BE2C (cell line): ENCODE results near the gene OTX2.

ENCODE experiments used
- DNase-seq: peaks from one replicate; pipeline ENCODE4 v3.0.0-alpha.2; 2020
- H3K27me3 ChIP-seq: fragments of 250-450 bp; sonication (Bioruptor Pico); 2 replicates; pipeline ENCODE4 v1.5.1; 2020; ENCODE audit warnings: mild to moderate bottlenecking
- H3K36me3 ChIP-seq: fragments of 250-450 bp; sonication (Bioruptor Pico); 2 replicates; pipeline ENCODE4 v1.5.1; 2020; ENCODE audit warnings: mild to moderate bottlenecking
- H3K4me1 ChIP-seq: fragments of 250-450 bp; sonication (Bioruptor Pico); 2 replicates; pipeline ENCODE4 v1.5.1; 2020
- H3K4me3 ChIP-seq: 2 replicates; pipeline ENCODE4 v1.5.1; 2011; ENCODE audit warnings: low read depth, low read length
- H3K9me3 ChIP-seq: fragments of 250-450 bp; sonication (Bioruptor Pico); 2 replicates; pipeline ENCODE4 v1.5.1; 2020
- CTCF ChIP-seq: IDR thresholded peaks from 2 replicates; pipeline ENCODE4 v1.5.1; 2012; ENCODE audit warnings: mild to moderate bottlenecking, low read depth, low read length

The OTX2 gene

DNA sequence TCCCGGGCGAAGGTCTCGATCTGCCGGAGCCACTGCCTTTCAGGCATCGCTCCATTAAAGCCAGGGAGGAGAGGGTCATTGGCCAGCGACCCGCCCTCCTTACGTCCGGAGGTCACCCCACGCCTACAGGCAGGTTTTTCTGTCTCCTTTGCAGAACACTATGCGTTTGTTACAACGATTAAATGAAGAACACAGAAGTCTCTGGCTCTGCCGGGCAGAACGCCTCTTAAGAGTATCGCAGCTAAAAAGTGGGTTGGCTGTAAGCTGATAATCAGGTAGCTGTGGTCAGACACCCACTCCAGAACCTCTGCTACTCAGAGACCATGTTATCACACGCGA, 15.0 kb downstream of the OTX2 start:
- Histone ChIP-seq H3K4me1 (no peaks in the 10 kb centered on the region), H3K9me3 (no peaks in the 10 kb centered on the region), H3K27me3 (peaks cover 78% of the 10 kb centered on the region), H3K36me3 (no peaks in the 10 kb centered on the region), H3K4me3 (no peak overlapping the region)
- no peak for DNase-seq
- TF ChIP-seq CTCF: no peak

GRCh38 chr14:56794557-56795283, 15.6 kb downstream of the OTX2 start:
- H3K9me3 ChIP-seq: no peaks in the 10 kb centered on the region
- H3K36me3 ChIP-seq: no peaks in the 10 kb centered on the region
- H3K4me1 ChIP-seq: no peaks in the 10 kb centered on the region
- H3K27me3 ChIP-seq: peaks cover 76% of the 10 kb centered on the region
- no peak overlapping the region for H3K4me3 ChIP-seq
- no peak for DNase-seq
- no peak for TF ChIP-seq CTCF

DNA sequence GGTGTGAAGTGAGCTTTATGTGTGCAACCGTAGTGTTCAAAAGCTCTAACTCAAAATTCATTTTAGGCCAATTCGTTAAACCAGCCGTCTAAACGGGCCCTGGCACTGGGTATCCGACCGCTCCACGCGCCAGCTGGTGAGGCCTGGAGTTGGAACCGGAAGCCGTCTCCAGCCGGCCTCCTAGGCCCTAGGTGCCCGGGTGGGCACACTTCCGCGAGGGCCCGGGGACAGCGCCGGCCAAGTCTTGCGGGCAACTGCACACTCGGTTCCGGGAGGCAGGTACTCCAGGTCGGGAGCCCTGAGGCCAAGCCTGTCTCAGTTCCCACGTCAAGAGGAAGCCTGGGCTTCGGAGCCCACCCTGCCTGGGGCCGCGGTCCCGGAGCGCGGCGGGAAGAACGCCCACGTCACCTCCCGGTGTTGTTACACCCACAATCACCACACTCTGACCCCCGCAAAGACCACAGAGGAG, 16.2 kb downstream of the OTX2 start:
- no peak for DNase-seq
- TF ChIP-seq CTCF: no peak
- Histone ChIP-seq H3K27me3 (peaks cover 70% of the 10 kb centered on the region), H3K36me3 (no peaks in the 10 kb centered on the region), H3K4me3 (no peak overlapping the region), H3K9me3 (no peaks in the 10 kb centered on the region), H3K4me1 (no peaks in the 10 kb centered on the region)

GRCh38 chr14:56789955-56790354, 20.3 kb downstream of the OTX2 start:
- Histone ChIP-seq H3K36me3 (no peaks in the 10 kb centered on the region), H3K27me3 (peaks cover 31% of the 10 kb centered on the region), H3K4me3 (no peak overlapping the region), H3K4me1 (no peaks in the 10 kb centered on the region), H3K9me3 (no peaks in the 10 kb centered on the region)
- no peak for TF ChIP-seq CTCF
- DNase-seq: no peak

DNA sequence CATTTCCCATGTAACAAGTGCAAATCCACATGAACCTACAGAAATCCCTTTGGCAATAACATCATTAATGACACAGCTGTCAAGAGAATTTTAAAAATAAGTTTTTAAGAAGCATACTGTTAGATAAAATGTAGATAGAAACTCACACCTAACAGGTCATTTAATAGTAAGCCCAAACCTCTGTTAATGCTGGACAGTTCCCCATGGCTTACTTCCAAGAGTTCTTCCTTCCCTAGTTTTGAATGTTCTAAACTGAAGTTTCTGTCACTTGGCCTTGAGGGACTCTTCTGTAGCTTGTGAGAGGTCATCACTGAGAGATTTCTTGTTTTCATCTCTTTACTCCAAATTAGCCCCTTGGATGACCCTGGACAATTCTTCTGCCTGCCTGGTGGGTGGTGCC, 22.7 kb downstream of the OTX2 start:
- TF ChIP-seq CTCF: no peak
- DNase-seq: no peak
- Histone ChIP-seq H3K4me1 (no peaks in the 10 kb centered on the region), H3K36me3 (no peaks in the 10 kb centered on the region), H3K9me3 (no peaks in the 10 kb centered on the region), H3K27me3 (peaks cover 7% of the 10 kb centered on the region; the same call in 1 of the 2 replicates), H3K4me3 (no peak overlapping the region)

GRCh38 chr14:56782711-56783110, 27.6 kb downstream of the OTX2 start:
- no peaks in the 10 kb centered on the region for H3K9me3 ChIP-seq
- no peak for DNase-seq
- H3K4me3 ChIP-seq: no peak overlapping the region
- H3K4me1 ChIP-seq: no peaks in the 10 kb centered on the region
- H3K27me3 ChIP-seq: peaks cover 3% of the 10 kb centered on the region; the same call in 1 of the 2 replicates
- H3K36me3 ChIP-seq: no peaks in the 10 kb centered on the region
- no peak for TF ChIP-seq CTCF
